Stimulated activated CD4-positive, alpha-beta T cell treated with anti-CD3 and anti-CD28 coated beads, Interleukin-12 subunit alpha, Interleukin-12 subunit beta, amount 100 ng/mL, for 4 hours (primary cell): ENCODE results near the gene CPEB1.

Source experiments
- DNase-seq: peaks from one replicate; pipeline ENCODE4 v3.0.0-alpha.2; 2020

CPEB1 gene

GRCh38 chr15:82647045-82647834 is at the start of gene CPEB1:
CPEB1 (minus strand) TSS chr15:82647363; CDS start chr15:82628459, 18,904 bp downstream.
- DNase-seq, result peak; percentile 45

GRCh38 chr15:82692171-82692570 is 45.0 kb upstream of the CPEB1 start:
- DNase-seq, result no peak

GRCh38 chr15:82689147-82689546 is 42.0 kb upstream of the CPEB1 start:
- no peak for DNase-seq

GRCh38 chr15:82688691-82689090 is 41.5 kb upstream of the CPEB1 start:
- no peak for DNase-seq

- DNase-seq, result no peak
These were observed 34.2 kb upstream of the CPEB1 start for GRCh38 chr15:82681371-82681770.

GRCh38 chr15:82680200-82681102 is 33.3 kb upstream of the CPEB1 start:
- peak; percentile 79 for DNase-seq

GRCh38 chr15:82679626-82680199 is 32.5 kb upstream of the CPEB1 start:
- no peak for DNase-seq

GRCh38 chr15:82677720-82678323 is 30.7 kb upstream of the CPEB1 start:
- no peak for DNase-seq

GRCh38 chr15:82674873-82675272 is 27.7 kb upstream of the CPEB1 start:
- DNase-seq, result no peak

- DNase-seq, result no peak
These were observed 23.5 kb upstream of the CPEB1 start for GRCh38 chr15:82670699-82671098.

- no peak for DNase-seq
These were observed 19.4 kb upstream of the CPEB1 start for GRCh38 chr15:82666606-82667005.

GRCh38 chr15:82664021-82664420 is 16.9 kb upstream of the CPEB1 start:
- no peak for DNase-seq

GRCh38 chr15:82663186-82663600 is 16.0 kb upstream of the CPEB1 start:
- DNase-seq, result peak; percentile 43

GRCh38 chr15:82662641-82663040 is 15.5 kb upstream of the CPEB1 start:
- no peak for DNase-seq

GRCh38 chr15:82660378-82660777 is 13.2 kb upstream of the CPEB1 start:
- no peak for DNase-seq

- DNase-seq, result no peak
These were observed 9.6 kb upstream of the CPEB1 start for GRCh38 chr15:82656641-82657266.

- DNase-seq, result no peak
These were observed 8.4 kb upstream of the CPEB1 start for GRCh38 chr15:82655606-82656005.

- DNase-seq, result no peak
These were observed 6.5 kb upstream of the CPEB1 start for GRCh38 chr15:82653483-82654168.

GRCh38 chr15:82651708-82652107 is 4.5 kb upstream of the CPEB1 start:
- DNase-seq, result no peak

GRCh38 chr15:82650046-82650670 is 3.0 kb upstream of the CPEB1 start:
- no peak for DNase-seq

GRCh38 chr15:82649226-82649999 is 2.2 kb upstream of the CPEB1 start:
- no peak for DNase-seq
